ENCODE results near the gene CD9. TPM values are rescaled to one million over a fixed set of nuclear protein-coding genes. Genes with fewer than 3 reads are reported as not detected.

Gene CD9
- total RNA-seq, 1 donor from 2014 or later, result 6.0 TPM

DNA sequence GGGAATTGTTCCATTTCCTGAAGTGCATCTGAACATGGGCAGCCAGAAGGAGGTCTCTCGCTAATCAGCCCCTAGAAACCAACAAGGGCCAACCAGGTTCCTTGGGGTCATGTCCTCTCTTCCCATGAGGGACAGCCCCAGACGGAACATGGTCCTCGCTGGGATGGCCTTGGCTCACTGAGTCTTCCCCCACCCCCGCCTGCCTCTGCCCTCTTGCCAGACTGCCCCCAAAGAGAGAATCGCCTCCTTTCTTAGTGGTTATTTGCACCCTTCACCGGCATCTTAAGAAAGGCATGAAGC is 36.4 kb downstream of the CD9 start:
- no peaks in the 10 kb centered on the region for H3K36me3 Mint-ChIP-seq (ENCODE audit: insufficient read depth)
- DNase-seq (ENCODE audit: low spot score, unreplicated experiment), result no peak
- no peaks in the 10 kb centered on the region for H3K9me3 Mint-ChIP-seq (ENCODE audit: low read depth)
- H3K4me3 Mint-ChIP-seq (ENCODE audit: low read depth), result no peak overlapping the region
- peaks cover 11% of the 10 kb centered on the region for H3K4me1 Mint-ChIP-seq (ENCODE audit: low read depth)
- no peak for TF ChIP-seq CTCF (IDR thresholded peaks at IDR 0.05; ENCODE audit: unreplicated experiment)
- H3K27me3 Mint-ChIP-seq, result peaks cover 14% of the 10 kb centered on the region
- H3K27ac Mint-ChIP-seq, result no peak overlapping the region

GRCh38 chr12:6237830-6238229 is 37.6 kb downstream of the CD9 start:
- H3K27me3 Mint-ChIP-seq, result peaks cover 9% of the 10 kb centered on the region
- peaks cover 11% of the 10 kb centered on the region for H3K4me1 Mint-ChIP-seq (ENCODE audit: low read depth)
- no peak for DNase-seq (ENCODE audit: low spot score, unreplicated experiment)
- no peak for TF ChIP-seq CTCF (IDR thresholded peaks at IDR 0.05; ENCODE audit: unreplicated experiment)
- H3K9me3 Mint-ChIP-seq (ENCODE audit: low read depth), result no peaks in the 10 kb centered on the region
- H3K4me3 Mint-ChIP-seq (ENCODE audit: low read depth), result no peak overlapping the region
- no peaks in the 10 kb centered on the region for H3K36me3 Mint-ChIP-seq (ENCODE audit: insufficient read depth)
- H3K27ac Mint-ChIP-seq, result no peak overlapping the region

- H3K27ac Mint-ChIP-seq, result no peak overlapping the region
- DNase-seq (ENCODE audit: low spot score, unreplicated experiment), result no peak
- H3K9me3 Mint-ChIP-seq (ENCODE audit: low read depth), result no peaks in the 10 kb centered on the region
- TF ChIP-seq CTCF (IDR thresholded peaks at IDR 0.05; ENCODE audit: unreplicated experiment), result no peak
- peaks cover 5% of the 10 kb centered on the region for H3K27me3 Mint-ChIP-seq
- H3K4me3 Mint-ChIP-seq (ENCODE audit: low read depth), result no peak overlapping the region
- H3K36me3 Mint-ChIP-seq (ENCODE audit: insufficient read depth), result no peaks in the 10 kb centered on the region
- peaks cover 11% of the 10 kb centered on the region for H3K4me1 Mint-ChIP-seq (ENCODE audit: low read depth)
Measured at GRCh38 chr12:6238875-6239274, 38.7 kb downstream of the CD9 start.

GRCh38 chr12:6241495-6241894 is 41.3 kb downstream of the CD9 start:
- Mint-ChIP-seq H3K4me3 (ENCODE audit: low read depth) (no peak overlapping the region), H3K36me3 (ENCODE audit: insufficient read depth) (no peaks in the 10 kb centered on the region), H3K27me3 (no peaks in the 10 kb centered on the region), H3K9me3 (ENCODE audit: low read depth) (no peaks in the 10 kb centered on the region), H3K4me1 (ENCODE audit: low read depth) (no peaks in the 10 kb centered on the region), H3K27ac (no peak overlapping the region)
- no peak for TF ChIP-seq CTCF (IDR thresholded peaks at IDR 0.05; ENCODE audit: unreplicated experiment)
- no peak for DNase-seq (ENCODE audit: low spot score, unreplicated experiment)

- Mint-ChIP-seq H3K4me3 (ENCODE audit: low read depth) (no peak overlapping the region), H3K4me1 (ENCODE audit: low read depth) (peaks cover 3% of the 10 kb centered on the region), H3K27me3 (peaks cover 26% of the 10 kb centered on the region), H3K9me3 (ENCODE audit: low read depth) (no peaks in the 10 kb centered on the region), H3K36me3 (ENCODE audit: insufficient read depth) (no peaks in the 10 kb centered on the region), H3K27ac (peak overlapping the region; percentile 64)
- no peak for TF ChIP-seq CTCF (IDR thresholded peaks at IDR 0.05; ENCODE audit: unreplicated experiment)
- DNase-seq (ENCODE audit: low spot score, unreplicated experiment), result no peak
Measured at GRCh38 chr12:6249580-6249979, 49.4 kb downstream of the CD9 start.

All from progenitor cell of endocrine pancreas (in vitro differentiated cells).